Activated CD4-positive, CD25-positive, alpha-beta regulatory T cell treated with anti-CD3 and anti-CD28 coated beads, Interleukin-2, amount 50 U/mL, for 24 hours (primary cell): Measurements from ENCODE around the gene MEI4.
"Not testable (repeated sequence)": the region's sequence is repeated elsewhere in the genome, so short reads cannot be mapped to it uniquely, and the experiment has no call there.

ENCODE experiments used
- ATAC-seq, 2 donors: fragments of 150-1000 bp; cut with Tn5 transposase; one replicate each; pipeline ENCODE4 v1.10.0; 2021; ENCODE audit warnings: mild to moderate bottlenecking in 1 of 2, moderate library complexity in 1 of 2

Gene MEI4, protein sequence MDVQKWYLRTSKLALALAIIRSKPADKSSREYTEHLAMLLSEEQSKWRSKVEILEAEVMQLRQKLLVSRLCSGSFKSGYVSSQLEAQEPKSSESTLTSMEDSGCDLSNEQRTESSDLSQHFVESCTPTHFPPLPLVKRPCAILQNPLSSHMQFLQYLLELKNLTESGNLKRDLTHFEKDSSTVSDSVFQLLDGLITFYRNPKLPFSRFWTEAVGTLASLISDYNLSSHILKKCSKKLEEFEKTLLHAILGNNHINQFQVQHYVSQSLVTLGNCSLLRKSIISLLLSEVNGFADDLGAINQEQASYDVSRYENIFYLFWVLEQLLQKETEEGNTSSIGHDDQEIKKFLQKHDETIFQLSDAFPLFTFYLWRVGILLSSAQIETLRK

DNA sequence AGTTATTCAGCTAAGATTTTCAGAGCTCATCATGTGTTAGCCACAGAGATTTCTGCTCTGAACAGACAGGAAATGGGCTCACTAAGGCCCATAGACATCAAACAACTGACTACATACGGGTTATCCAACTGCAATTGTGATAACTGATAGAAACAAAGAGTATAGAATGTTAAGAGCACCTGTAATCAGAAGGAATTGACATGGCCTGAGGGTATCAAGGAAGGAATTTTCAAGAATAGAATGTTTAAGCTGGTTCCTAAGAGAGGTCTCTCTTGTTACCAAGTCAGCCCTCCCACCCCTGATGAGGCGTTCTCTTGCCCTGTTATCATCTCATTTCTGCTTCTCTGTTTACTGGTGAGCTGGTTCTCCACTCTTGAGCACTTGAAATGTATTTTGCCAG, at the start of gene MEI4:
MEI4 (plus strand) TSS at position 301 of the 400 bp plus-strand sequence. CDS start 37,633 bp downstream, outside the sequence.
- ATAC-seq: no peak

DNA sequence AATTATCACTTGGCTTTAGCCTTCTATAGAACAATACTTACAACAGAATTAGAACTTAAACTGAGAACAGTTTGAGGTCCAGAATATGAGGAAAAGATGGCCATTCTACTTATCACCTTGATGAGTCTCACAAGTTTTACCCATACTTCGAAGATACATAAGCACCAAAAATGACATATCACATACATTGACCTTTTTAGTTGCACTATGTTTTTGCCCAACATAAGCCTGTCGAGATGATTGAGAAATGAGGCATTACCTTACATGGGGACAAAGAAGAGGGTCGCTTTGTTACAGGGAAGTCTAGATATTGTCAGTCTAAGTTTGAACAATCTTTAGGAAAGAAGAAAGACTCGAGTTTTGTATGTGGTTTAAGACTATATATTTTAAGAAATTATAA, 48.4 kb upstream of the MEI4 start:
- no peak for ATAC-seq

DNA sequence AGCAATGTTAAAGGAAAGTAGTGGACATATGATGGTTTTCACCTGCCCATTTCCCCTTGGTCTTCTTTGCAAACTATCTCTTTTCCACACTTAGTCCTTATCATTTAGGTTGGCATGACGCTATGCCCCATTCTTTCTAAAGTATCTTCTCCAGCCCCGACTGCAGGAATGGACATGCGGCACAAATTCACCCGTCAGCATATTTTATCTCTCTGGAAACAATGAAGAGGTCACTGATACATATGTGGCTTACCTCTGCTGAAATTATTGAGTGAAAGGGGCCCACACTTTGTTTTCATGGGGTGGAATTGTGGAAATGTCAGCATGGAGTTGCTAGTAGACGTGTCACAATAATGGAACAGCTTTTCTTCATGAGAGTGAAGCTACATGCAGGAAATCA, 45.8 kb upstream of the MEI4 start:
- ATAC-seq: no peak

DNA sequence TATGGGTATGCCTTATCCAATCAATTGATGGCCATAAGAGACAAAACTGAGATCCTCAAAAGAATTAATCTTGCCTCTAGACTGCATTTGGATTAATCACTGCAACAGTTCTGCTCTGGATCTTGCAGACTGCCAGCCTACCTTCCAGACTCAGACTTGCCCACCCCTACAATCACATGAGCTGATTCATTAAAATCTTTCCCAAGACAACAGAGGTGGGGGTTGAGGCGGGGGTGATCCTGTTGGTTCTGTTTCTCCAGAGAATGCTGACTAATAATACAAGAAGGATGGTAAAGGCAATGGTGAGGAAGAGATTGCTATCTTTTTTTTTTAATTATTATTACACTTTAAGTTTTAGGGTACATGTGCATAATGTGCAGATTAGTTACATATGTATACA, 43.7 kb upstream of the MEI4 start:
- ATAC-seq: no peak

DNA sequence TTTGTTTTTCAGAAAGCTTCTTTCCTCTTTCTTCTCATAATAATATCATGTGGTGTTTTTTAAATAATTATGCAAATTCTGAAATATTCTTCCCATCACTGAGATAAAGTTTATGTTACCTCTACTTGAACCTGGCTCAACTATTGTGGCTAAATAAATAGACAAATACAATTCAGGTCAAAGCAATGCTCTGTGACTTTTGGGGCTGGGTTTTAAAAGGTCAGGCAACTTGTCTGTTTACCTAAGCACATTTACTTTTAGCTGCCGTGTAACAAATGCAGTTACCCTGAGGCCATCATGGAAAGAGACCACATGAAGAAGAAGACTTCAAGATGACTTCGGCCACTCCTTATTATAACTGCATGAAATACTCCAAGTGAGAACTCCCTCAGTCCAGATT, 33.7 kb upstream of the MEI4 start:
- no peak for ATAC-seq

DNA sequence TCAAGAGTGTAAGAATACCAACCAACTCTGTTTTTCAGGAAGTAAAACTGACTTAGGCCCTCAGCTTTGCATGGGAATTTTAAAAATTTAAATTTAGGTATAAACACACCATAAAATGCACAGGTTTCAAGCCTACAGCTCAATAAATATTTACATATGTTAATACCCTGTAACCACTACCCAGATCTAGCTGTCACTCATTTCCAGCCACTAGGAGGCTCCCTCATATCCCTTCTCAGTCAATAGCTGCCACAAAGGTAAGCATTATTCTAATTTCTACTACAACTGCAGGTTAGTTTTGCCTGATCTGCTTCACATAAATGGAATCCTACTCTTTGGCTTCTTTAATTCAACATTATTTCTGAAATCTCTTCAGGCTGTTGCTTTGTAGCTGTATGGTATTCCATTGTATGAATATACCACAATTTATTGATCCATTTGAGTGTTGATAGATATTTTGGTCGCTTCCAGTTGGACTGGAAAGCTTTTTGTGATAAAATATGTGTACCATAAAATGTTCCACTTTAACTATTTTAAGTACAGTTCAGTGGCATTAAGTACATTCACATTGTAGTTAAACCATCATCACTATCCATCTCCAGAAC, 32.5 kb upstream of the MEI4 start:
- no peak for ATAC-seq

DNA sequence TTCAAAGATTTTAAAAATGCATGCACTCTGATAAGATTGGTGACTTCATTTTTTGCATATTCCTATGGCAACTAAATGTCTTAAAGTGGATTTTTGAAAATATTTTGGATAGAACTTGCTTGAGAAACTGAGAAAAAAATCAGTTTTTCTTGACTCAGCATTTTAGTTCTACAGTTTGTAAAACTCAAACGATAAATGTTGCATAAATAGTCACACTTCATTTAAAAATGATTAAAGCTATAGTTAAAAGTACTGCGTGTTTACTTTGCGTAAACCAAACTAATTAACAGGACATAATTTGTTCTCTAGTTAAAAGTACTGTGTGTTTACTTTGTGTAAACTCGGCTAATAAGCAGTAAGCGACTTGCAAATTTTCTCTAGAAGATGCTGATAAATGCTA, 28.3 kb upstream of the MEI4 start:
- ATAC-seq: no peak

DNA sequence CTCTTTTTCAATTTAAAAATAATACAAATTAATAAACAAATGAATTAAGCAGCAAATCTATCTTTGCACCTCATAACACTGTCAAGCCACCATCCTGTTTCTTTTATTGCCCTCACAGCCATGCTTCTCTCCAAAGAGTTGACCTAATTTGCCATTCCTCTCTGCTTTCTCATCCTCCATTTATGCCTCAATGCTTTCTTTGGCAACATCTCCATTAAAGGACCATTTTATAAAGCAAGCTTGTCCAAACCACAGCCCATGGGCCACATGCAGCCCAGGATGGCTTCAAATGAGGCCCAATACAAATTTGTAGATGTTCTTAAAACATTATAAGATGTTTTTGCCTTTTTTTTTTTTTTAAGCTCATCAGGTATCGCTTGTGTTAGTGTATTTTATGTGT, 26.4 kb upstream of the MEI4 start:
- ATAC-seq: no peak

DNA sequence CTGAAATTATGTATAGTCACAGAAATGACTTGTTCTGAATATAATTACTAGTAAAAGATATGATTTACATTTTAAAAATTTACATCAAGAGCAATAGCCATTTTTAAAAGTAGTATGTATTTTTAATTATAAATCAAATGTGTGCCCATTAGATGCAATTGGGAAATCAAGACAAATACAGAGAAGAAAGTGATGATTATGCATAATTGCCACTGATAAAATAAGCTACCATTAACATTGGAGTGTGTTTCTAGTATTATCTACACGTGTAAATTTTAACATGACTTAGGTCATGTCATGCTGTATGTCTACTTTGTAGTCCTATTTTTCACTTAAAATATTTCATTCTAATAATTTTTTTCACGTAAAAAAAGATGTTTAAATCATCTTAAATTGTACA, 22.8 kb upstream of the MEI4 start:
- no peak for ATAC-seq

DNA sequence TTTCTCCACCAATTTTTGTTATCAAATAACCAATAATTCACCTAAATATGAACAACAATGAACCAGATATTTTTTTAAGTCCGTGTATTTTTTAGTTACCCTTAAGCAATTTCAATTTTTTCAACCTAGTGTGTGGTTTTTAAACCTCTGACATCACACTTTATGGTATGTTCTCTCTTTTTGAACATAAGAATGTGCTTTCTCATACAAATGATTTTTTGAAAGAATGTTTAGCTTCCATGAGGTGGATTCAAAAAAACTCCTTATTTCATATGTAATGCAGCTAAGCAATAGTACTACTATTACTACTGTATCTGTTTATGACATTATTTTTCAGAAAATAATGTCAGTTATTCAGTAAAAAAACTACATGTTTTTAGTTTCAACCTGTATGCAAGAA, 19.4 kb upstream of the MEI4 start:
- no peak for ATAC-seq

DNA sequence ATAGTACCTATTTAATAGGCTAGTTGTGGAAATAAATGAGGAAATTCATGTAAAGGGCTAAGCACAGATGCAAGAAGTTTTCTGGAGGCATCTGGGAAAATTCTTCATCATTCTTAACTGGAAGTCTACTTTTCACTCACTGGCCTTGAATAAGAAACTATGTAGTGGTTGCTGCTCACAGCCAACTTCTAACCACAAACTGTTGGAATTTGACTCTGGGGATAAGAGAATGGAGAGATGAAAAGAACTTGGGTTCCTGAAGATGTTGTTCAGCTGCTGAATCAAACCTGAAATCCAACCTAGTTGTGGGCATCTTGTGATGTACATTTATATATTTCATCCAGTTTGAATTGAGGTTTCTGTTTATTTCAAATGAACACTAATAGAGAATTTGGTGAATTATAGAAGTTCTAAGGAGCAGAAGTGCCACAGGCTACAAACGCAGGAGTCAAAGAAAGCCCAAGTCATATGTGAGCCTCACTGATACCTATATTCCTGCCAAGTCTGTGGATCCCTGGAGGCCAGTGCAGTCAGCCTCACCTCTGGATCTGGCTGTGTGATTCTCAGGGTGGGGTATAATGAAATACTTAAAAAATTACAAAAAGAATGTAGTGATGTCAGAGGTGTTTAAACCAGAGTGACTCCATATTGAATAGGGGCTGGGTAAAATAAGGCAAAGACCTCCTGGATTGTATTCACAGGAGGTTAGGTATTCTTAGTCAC, 18.7 kb upstream of the MEI4 start:
- no peak for ATAC-seq

DNA sequence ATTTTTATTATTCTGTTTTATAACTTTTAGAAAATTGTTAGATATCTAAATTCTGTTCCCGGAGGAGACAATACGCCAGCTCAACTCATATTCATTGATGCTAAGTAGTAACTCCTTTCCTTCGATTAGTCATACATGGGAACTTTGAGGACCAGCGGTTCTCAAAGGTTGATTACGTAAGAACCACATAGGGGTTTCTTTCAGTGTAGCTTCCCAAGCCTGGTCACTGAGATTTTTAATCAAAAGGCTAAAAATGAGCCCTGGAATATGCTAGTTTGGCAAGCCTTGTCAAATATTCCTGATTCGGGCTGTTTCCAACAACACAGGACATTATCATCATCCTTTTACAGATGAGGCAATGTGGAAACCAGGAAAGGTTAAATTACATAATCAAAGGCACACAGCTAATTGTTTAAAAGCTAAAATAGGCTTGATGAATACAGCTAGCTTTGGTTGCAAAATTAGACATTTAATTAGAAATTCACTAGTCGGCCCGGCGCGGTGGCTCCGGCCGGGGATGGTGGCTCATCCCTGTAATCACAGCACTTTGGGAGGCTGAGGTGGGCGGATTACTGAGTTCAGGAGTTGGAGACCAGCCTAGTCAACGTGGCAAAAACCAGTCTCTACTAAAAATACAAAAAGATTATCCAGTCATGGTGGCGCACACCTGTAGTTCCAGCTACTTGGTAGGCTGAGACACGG, 14.6 kb upstream of the MEI4 start:
- no peak for ATAC-seq

DNA sequence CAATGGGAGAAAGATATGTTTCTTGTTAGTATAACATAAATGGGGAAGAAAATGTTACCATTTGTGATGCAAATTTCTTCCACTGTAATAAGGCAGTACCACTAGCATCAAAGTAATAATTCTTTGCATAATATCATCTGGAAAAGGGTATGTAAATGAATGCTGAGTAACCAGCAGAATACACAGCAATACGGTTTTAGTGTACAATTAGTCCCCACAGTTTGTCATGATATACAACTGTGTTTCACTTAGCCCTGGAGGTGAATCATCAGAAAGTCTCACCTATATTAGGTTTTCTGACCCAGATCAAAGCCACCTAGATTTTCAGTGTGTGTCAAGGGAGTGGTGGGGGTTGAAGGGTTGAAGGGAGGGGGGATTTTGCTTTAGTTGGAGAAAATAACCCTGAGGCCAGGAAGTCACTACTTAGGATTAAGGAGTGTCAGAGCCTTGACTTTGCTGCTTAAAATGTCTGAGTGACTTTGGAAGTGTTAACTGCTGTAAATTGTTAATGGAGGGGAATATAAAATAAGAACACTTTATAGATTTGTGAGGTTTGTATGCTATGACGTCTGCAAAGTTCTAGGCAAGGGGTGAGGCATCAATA, 8.6 kb upstream of the MEI4 start:
- no peak for ATAC-seq

DNA sequence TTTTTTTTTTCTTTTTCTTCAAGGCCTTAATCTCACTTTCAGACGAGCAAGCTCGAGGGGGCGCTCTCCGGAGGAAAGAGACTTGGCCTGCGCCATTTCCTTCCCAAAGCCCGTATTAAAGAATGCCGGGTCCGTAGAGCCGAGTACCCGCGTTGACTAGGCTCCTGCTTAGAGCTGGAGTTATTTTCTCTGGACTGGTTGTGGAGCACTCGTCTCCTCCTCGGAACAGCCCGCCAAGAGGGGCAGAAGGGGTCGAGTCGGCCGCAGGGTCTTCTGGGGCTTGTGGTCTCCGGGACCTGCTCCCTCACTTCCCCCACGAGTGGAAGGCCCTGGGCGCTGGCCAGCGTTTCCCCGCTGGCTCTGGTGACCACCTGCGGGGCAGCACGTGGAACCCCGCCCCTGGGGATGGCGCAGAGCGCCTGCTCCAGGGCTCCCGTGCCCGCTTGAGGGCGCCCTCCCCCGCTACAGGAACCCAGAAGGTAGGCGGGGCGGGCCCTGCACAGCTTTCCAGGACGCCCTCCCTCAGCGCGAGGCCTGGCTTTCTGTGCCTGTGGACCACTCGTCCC, 2.7 kb upstream of the MEI4 start:
- ATAC-seq: no peak

DNA sequence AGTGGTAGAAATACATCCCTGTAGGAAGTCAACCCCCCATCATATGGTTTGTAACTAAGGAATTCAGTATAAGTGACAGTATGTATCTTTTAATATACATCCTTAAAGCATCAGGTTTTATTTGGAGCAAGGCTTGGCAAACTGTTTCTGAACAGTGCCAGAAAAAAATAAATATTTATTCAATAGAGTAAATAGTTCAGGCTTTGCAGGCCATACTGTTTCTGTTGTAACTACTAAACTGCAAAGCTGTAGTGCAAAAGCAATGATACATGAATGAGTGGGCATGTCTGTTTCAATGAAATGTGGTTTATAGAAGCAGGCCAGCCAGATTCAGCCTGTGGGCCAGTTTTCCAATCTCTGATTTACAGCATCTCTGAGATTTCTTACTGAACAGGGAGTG, 977 bp downstream of the MEI4 start:
- no peak for ATAC-seq

DNA sequence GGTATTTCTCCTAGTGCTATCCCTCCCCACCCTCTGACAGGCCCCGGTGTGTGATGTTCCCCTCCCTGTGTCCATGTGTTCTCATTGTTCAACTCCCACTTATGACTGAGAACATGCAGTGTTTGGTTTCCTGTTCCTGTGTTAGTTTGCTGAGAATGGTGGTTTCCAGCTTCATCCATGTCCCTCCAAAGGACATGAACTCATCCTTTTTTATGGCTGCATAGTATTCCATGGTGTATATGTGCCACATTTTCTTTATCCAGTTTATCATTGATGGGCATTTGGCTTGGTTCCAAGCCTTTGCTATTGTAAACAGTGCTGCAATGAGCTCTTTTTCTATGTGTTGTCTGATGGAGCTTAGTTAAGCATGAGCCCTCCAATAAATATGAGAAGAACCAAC, 2.2 kb downstream of the MEI4 start:
- not testable (repeated sequence) for ATAC-seq

DNA sequence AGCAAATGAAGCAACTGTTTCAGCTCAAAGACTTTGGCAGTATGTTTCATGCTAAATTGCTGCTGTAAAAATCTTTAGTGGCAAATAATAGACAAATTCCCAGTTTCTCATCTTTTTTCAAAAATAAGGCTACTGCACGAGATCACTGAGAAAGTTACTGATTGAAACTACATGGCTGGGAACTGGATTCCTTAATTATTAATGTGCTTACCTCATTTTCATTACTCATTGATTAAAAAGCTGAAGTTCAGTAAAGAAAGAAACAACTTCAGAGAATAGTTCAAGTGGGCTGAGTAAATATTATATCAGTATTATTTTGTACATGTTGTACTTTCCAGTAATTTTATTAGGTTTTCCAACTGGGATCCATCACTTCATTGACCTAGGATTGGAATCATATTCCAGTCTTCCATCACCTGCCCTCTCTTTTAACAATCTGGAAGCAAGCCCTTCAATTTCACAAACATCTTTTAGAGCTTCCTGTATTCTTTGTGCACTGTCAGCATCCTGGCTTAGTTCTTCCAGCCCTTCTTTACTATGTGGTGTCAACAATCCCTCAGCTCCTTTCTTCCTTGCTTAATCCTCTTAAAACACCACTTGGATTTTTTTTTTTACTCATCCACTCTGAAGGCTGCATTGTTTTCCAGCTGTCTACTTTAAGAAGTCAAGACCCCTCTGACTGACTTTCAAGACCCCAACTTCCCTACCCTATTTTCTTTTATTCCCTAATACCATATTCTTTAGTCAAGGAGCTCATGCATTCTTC, 4.3 kb downstream of the MEI4 start:
- ATAC-seq: no peak

DNA sequence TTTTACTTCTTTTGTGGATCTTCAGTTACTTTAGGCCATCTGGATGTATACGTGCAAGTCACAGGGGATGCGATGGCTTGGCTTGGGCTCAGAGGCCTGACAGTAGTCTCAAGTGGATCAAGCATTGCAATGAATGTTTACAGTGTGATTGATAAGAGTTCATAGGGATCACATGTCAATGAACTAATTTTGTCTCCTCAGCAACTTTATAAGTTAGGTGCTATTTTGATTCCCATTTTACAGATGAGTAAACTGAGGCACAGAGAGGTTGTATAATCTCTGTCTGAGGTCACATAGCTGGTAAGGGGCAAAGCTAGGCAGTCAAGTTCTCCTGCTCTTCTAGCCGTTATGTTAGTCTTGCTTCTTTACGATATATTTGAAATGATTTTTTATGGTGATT, 13.5 kb downstream of the MEI4 start:
- no peak for ATAC-seq

DNA sequence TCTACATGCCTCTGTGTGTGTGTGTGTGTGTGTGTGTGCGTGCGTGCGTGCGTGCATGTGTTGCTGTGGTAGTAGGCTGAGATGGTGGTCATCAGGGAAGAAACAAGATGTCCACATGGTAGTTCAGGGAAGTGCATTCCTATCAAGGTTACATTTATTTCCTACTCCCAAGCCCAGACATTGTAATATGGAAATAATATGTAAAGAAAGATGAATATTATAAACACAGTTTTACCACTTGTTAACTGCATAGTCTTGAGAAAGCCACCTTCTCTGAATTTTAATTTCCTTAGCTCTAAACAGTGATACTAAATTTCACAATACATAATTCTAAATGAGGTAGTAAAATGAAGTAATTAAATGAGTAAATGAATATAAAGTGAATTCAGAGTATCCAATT, 14.0 kb downstream of the MEI4 start:
- ATAC-seq: no peak

DNA sequence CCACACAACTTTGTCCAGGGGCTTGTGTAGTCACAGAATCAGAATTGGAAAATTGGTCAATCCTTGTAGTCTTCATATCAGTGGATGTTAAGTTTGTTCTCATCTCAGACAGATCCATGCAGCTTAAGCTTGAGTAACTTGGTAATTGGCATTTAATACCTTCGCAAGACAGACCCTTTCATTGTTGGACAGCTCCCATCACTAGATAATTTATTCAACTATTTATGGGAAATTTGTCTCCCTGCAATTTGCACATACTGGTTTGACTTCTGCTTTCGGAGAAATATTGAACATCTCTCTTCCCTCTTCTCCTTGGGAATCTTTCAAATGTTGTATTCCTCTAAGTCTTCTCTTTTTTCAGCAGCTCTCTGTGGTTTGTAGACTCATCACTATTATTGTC, 17.1 kb downstream of the MEI4 start:
- no peak for ATAC-seq

DNA sequence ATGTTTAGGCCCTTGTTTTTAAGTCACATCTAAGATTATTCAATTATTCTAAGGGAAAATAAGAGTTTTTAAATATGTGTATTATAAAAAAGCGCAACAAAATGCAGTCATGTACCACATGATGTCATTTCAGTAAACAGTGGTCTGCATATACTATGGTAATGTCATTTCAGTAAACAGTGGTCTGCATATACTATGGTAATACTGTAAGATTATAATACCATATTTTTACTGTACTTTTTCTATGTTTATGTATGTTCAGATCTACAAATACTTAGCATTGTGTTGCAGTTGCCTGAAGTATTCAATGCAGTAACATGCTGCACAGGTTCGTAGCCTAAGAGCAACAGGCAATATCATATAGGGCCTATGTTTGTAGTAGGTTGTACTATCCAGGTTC, 21.4 kb downstream of the MEI4 start:
- ATAC-seq: no peak

DNA sequence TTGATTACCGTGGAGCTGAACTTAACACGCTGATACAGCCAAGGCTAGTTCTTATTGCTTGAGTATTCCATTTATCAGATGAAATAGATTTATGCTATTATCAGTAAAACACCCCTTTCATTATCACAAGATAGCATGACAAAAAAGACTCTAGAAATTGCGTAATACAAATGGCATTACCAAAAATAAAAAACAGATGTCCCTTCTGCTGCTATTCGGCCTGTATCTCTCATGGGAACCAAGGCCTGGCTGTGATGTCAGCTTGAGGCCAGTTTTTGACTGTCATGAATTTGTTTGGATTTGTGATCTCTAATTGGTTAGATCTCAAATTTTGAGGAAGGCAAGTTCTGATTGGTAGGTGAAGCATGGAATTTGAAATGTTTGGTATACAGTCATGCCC, 25.2 kb downstream of the MEI4 start:
- ATAC-seq: no peak
